Muscle layer of duodenum (tissue), 2 donors: Measurements from ENCODE around the gene RRAGA.
"Not testable (repeated sequence)": the region's sequence is repeated elsewhere in the genome, so short reads cannot be mapped to it uniquely, and the experiment has no call there.

Source experiments
- H3K27ac ChIP-seq: one replicate; pipeline ENCODE4 v1.7.0; 2013; ENCODE audit warnings: mild to moderate bottlenecking, low read length
- H3K27me3 ChIP-seq: one replicate; pipeline ENCODE4 v1.7.0; 2013; ENCODE audit warnings: low read depth, mild to moderate bottlenecking, control low read depth, low read length
- H3K36me3 ChIP-seq, 2 donors: one replicate each; pipeline ENCODE4 v1.7.0; 2013; ENCODE audit warnings: low read length in 2 of 2, control low read depth in 1 of 2, mild to moderate bottlenecking in 1 of 2; ENCODE audit not compliant: insufficient read depth in 2 of 2, control insufficient read depth in 1 of 2
- H3K4me1 ChIP-seq, 2 donors: one replicate each; pipeline ENCODE4 v1.7.0; 2013; ENCODE audit warnings: low read length in 2 of 2, mild to moderate bottlenecking in 2 of 2, control low read depth in 1 of 2, moderate library complexity in 1 of 2; ENCODE audit not compliant: insufficient read depth in 2 of 2, control insufficient read depth in 1 of 2
- H3K4me3 ChIP-seq, 2 donors: one replicate each; pipeline ENCODE4 v1.7.0; 2013; ENCODE audit warnings: low read length in 2 of 2, low read depth in 1 of 2, mild to moderate bottlenecking in 1 of 2
- H3K9me3 ChIP-seq, 2 donors: one replicate each; pipeline ENCODE4 v1.7.0; 2013; ENCODE audit warnings: low read length in 2 of 2, control low read depth in 1 of 2, mild to moderate bottlenecking in 1 of 2; ENCODE audit not compliant: control insufficient read depth in 1 of 2
- donor health status: healthy.

RRAGA gene

DNA sequence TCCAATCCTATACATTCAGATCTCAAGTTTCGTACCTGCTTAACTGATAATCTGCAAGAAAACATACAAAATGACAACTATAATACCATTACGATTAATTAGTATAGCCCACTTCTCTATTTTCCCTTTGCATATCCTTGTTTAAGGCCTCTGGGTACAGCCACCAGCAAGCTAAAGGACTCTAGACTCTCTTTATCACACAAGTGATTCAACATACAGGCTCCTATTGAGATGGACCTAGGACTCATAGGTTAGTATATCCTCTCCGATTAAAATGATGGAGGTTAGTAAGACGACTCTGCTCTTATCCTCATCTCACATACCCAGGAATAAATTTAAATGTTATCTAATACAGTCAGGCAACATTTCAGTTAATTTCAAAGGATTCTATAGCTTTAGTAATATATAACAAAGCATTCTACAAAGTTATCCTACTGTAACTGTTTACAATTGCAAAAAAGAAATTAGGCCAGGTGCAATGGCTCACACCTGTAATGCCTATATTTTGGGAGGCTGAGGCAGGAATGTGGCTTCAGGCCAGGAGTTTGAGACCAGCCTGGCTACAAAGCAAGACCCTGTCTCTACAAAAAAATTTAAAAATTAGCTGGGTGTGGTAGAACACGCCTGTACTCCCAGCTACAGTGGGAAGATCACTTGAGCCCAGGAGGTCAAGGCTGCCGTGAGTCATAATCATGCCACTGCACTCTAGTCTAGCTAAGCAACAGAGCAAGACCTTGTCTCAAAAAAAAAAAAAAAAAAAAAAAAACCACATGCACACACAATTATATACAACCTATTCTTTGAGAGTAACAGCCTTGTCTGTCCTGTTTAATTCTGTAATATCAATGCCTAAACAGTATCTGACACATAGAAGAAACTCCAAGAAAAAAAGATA is 38.1 kb downstream of the RRAGA start:
- H3K4me3 ChIP-seq = no peak overlapping the region
- no peaks in the 10 kb centered on the region for H3K9me3 ChIP-seq
- H3K27ac ChIP-seq = no peak overlapping the region
- H3K36me3 ChIP-seq = peaks cover 22 to 48% of the 10 kb centered on the region in 2 donors
- no peaks in the 10 kb centered on the region for H3K4me1 ChIP-seq
- H3K27me3 ChIP-seq = no peaks in the 10 kb centered on the region

GRCh38 chr9:19097431-19097830 is 48.2 kb downstream of the RRAGA start:
- H3K9me3 ChIP-seq, H3K27me3 ChIP-seq, H3K27ac ChIP-seq, H3K4me3 ChIP-seq: not testable (repeated sequence)
- Histone ChIP-seq H3K4me1 (peaks cover 0 to 11% of the 10 kb centered on the region in 2 donors), H3K36me3 (peaks cover 11 to 19% of the 10 kb centered on the region in 2 donors)
